ENCODE results near the gene FKBP7. TPM values are rescaled to one million over a fixed set of nuclear protein-coding genes. Genes with fewer than 3 reads are reported as not detected.

Gene FKBP7
- total and polyA plus RNA-seq, 2 of the 8 experiments (the other 6 are each of a cell fraction or from before 2014, with no cell fraction given), result 3.6 to 7.0 TPM

DNA sequence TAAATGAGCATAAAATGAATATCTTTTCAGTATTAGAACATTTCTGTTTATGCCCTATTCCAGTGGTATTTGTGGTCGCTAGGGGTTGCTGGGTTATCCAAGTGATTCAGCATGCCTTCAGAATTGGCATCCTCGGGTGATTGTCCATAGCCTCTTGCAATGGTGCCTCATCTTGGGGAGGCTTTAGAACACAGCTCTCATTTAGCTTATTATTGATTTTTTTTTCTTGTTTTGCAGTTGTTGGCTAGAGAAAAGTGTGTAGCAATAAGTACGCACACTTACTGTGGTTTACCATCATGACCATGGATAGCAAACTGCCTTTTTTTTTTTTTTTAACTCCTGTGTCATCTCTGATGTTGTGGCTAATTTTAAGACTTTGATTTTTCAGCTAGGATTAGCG lies 35.5 kb upstream of the FKBP7 start (continued):
- TF ChIP-seq POLR2AphosphoS5 (IDR thresholded peaks at IDR 0.05; ENCODE audit: low read depth, low read length), result no peak
- no peak for TF ChIP-seq SRF (IDR thresholded peaks at IDR 0.05; ENCODE audit: low read depth, low read length)
- TF ChIP-seq, protein P1, sequence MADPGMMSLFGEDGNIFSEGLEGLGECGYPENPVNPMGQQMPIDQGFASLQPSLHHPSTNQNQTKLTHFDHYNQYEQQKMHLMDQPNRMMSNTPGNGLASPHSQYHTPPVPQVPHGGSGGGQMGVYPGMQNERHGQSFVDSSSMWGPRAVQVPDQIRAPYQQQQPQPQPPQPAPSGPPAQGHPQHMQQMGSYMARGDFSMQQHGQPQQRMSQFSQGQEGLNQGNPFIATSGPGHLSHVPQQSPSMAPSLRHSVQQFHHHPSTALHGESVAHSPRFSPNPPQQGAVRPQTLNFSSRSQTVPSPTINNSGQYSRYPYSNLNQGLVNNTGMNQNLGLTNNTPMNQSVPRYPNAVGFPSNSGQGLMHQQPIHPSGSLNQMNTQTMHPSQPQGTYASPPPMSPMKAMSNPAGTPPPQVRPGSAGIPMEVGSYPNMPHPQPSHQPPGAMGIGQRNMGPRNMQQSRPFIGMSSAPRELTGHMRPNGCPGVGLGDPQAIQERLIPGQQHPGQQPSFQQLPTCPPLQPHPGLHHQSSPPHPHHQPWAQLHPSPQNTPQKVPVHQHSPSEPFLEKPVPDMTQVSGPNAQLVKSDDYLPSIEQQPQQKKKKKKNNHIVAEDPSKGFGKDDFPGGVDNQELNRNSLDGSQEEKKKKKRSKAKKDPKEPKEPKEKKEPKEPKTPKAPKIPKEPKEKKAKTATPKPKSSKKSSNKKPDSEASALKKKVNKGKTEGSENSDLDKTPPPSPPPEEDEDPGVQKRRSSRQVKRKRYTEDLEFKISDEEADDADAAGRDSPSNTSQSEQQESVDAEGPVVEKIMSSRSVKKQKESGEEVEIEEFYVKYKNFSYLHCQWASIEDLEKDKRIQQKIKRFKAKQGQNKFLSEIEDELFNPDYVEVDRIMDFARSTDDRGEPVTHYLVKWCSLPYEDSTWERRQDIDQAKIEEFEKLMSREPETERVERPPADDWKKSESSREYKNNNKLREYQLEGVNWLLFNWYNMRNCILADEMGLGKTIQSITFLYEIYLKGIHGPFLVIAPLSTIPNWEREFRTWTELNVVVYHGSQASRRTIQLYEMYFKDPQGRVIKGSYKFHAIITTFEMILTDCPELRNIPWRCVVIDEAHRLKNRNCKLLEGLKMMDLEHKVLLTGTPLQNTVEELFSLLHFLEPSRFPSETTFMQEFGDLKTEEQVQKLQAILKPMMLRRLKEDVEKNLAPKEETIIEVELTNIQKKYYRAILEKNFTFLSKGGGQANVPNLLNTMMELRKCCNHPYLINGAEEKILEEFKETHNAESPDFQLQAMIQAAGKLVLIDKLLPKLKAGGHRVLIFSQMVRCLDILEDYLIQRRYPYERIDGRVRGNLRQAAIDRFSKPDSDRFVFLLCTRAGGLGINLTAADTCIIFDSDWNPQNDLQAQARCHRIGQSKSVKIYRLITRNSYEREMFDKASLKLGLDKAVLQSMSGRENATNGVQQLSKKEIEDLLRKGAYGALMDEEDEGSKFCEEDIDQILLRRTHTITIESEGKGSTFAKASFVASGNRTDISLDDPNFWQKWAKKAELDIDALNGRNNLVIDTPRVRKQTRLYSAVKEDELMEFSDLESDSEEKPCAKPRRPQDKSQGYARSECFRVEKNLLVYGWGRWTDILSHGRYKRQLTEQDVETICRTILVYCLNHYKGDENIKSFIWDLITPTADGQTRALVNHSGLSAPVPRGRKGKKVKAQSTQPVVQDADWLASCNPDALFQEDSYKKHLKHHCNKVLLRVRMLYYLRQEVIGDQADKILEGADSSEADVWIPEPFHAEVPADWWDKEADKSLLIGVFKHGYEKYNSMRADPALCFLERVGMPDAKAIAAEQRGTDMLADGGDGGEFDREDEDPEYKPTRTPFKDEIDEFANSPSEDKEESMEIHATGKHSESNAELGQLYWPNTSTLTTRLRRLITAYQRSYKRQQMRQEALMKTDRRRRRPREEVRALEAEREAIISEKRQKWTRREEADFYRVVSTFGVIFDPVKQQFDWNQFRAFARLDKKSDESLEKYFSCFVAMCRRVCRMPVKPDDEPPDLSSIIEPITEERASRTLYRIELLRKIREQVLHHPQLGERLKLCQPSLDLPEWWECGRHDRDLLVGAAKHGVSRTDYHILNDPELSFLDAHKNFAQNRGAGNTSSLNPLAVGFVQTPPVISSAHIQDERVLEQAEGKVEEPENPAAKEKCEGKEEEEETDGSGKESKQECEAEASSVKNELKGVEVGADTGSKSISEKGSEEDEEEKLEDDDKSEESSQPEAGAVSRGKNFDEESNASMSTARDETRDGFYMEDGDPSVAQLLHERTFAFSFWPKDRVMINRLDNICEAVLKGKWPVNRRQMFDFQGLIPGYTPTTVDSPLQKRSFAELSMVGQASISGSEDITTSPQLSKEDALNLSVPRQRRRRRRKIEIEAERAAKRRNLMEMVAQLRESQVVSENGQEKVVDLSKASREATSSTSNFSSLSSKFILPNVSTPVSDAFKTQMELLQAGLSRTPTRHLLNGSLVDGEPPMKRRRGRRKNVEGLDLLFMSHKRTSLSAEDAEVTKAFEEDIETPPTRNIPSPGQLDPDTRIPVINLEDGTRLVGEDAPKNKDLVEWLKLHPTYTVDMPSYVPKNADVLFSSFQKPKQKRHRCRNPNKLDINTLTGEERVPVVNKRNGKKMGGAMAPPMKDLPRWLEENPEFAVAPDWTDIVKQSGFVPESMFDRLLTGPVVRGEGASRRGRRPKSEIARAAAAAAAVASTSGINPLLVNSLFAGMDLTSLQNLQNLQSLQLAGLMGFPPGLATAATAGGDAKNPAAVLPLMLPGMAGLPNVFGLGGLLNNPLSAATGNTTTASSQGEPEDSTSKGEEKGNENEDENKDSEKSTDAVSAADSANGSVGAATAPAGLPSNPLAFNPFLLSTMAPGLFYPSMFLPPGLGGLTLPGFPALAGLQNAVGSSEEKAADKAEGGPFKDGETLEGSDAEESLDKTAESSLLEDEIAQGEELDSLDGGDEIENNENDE (IDR thresholded peaks at IDR 0.05; ENCODE audit: insufficient replicate concordance, low read length), result no peak
- TF ChIP-seq JUN (IDR thresholded peaks at IDR 0.05; ENCODE audit: low read depth, low read length), result no peak
- no peak for TF ChIP-seq CTBP2 (IDR thresholded peaks at IDR 0.05; ENCODE audit: borderline replicate concordance, insufficient read depth, insufficient read length, low read length)

All from H1 (cell line).